DND-41 (cell line): ENCODE data around the gene INPP4A.

Experiments used
- ATAC-seq: fragments of 200-7000 bp; cut with Tn5 transposase; 3 replicates; pipeline ENCODE4 v1.9.1; 2021; ENCODE audit warnings: low read depth; ENCODE audit not compliant: insufficient read depth
- DNase-seq: peaks from one replicate; pipeline ENCODE4 v3.0.0-alpha.2; 2020
- H2AFZ ChIP-seq: 2 replicates; pipeline ENCODE4 v1.6.0; 2012; ENCODE audit warnings: low read depth, low read length
- H3K27ac ChIP-seq: 2 replicates; pipeline ENCODE4 v1.5.1; 2012; ENCODE audit warnings: low read length, inconsistent platforms
- H3K27me3 ChIP-seq: fragments of 200-600 bp; sonication (generic); 2 replicates; pipeline ENCODE4 v1.6.0; 2012; ENCODE audit warnings: low read length, mild to moderate bottlenecking, inconsistent platforms; ENCODE audit not compliant: insufficient read depth, poor library complexity
- H3K36me3 ChIP-seq: 2 replicates; pipeline ENCODE4 v1.5.1; 2012; ENCODE audit warnings: low read length, inconsistent platforms; ENCODE audit not compliant: insufficient read depth
- H3K4me1 ChIP-seq: 2 replicates; pipeline ENCODE4 v1.5.1; 2012; ENCODE audit warnings: mild to moderate bottlenecking, low read length; ENCODE audit not compliant: insufficient read depth
- H3K4me2 ChIP-seq: 2 replicates; pipeline ENCODE4 v1.6.0; 2012; ENCODE audit warnings: mild to moderate bottlenecking, moderate library complexity, low read length, inconsistent platforms; ENCODE audit not compliant: insufficient read depth
- H3K4me3 ChIP-seq, 2 experiments: fragments of 200-600 bp in 1 of 2; shearing (Covaris generic) in 1 of 2; 2 replicates each; pipeline ENCODE4 v1.5.1; 2012 to 2016; ENCODE audit warnings: inconsistent platforms in 2 of 2, low read length in 2 of 2, mild to moderate bottlenecking in 2 of 2, low read depth in 1 of 2, moderate library complexity in 1 of 2
- H3K79me2 ChIP-seq: 2 replicates; pipeline ENCODE4 v1.6.0; 2012; ENCODE audit warnings: low read length, inconsistent platforms; ENCODE audit not compliant: insufficient read depth
- H3K9ac ChIP-seq: 2 replicates; pipeline ENCODE4 v1.6.0; 2012; ENCODE audit warnings: low read depth, mild to moderate bottlenecking, inconsistent platforms, low read length, moderate library complexity
- H3K9me3 ChIP-seq: 2 replicates; pipeline ENCODE4 v1.5.1; 2012; ENCODE audit warnings: low read length, moderate library complexity, mild to moderate bottlenecking, inconsistent platforms; ENCODE audit not compliant: insufficient read depth, severe bottlenecking
- H4K20me1 ChIP-seq: 2 replicates; pipeline ENCODE4 v1.6.0; 2012; ENCODE audit warnings: low read length; ENCODE audit not compliant: insufficient read depth
- CTCF ChIP-seq: IDR thresholded peaks from 2 replicates; pipeline ENCODE4 v1.5.1; 2012; ENCODE audit warnings: borderline replicate concordance, low read length, moderate library complexity, mild to moderate bottlenecking; ENCODE audit not compliant: poor library complexity, severe bottlenecking; ENCODE audit errors: extremely low read depth
- EZH2 ChIP-seq: IDR thresholded peaks from 3 replicates; pipeline ENCODE4 v1.6.1; 2012; ENCODE audit warnings: borderline replicate concordance, low read depth, mild to moderate bottlenecking, moderate library complexity, low read length, inconsistent platforms; ENCODE audit not compliant: severe bottlenecking

Gene INPP4A

GRCh38 chr2:98634406-98635092 lies 189.9 kb downstream of the INPP4A start:
- ATAC-seq (peak; percentile 78), DNase-seq (peak; percentile 57)
- no peak overlapping the region for H3K4me2 ChIP-seq
- no peak overlapping the region for H3K9ac ChIP-seq
- peaks cover 87% of the 10 kb centered on the region for H3K36me3 ChIP-seq
- no peaks in the 10 kb centered on the region for H3K27me3 ChIP-seq
- H3K4me1 ChIP-seq: peaks cover 26% of the 10 kb centered on the region
- H3K4me3 ChIP-seq: no peak overlapping the region
- no peaks in the 10 kb centered on the region for H4K20me1 ChIP-seq
- TF ChIP-seq EZH2 (no peak), CTCF (peak; percentile 65)
- 0 out of 2 replicates have a peak overlapping the region, but pooled peaks have one; percentile 47 for H3K27ac ChIP-seq
- no peaks in the 10 kb centered on the region for H3K9me3 ChIP-seq
- no peak overlapping the region for H2AFZ ChIP-seq
- no peaks in the 10 kb centered on the region for H3K79me2 ChIP-seq

GRCh38 chr2:98637401-98638147 lies 192.9 kb downstream of the INPP4A start:
- Histone ChIP-seq H3K4me2 (0 out of 2 replicates have a peak overlapping the region, but pooled peaks have one; percentile 8), H4K20me1 (no peaks in the 10 kb centered on the region), H3K9ac (0 out of 2 replicates have a peak overlapping the region, but pooled peaks have one; percentile 16), H3K4me3 (no peak overlapping the region), H3K27ac (peak overlapping the region; percentile 36), H3K79me2 (no peaks in the 10 kb centered on the region), H3K27me3 (no peaks in the 10 kb centered on the region), H3K9me3 (no peaks in the 10 kb centered on the region), H3K36me3 (peaks cover 87% of the 10 kb centered on the region), H3K4me1 (peaks cover 26% of the 10 kb centered on the region), H2AFZ (no peak overlapping the region)
- DNase-seq: peak; percentile 62
- ATAC-seq: peak; percentile 75
- TF ChIP-seq CTCF (no peak), EZH2 (no peak)

- no peak for ATAC-seq
- no peak for TF ChIP-seq EZH2
- TF ChIP-seq CTCF: no peak
- H3K4me2 ChIP-seq: no peak overlapping the region
- H3K27ac ChIP-seq: no peak overlapping the region
- peaks cover 3% of the 10 kb centered on the region; the same call in 1 of the 2 replicates for H3K79me2 ChIP-seq
- no peak overlapping the region for H3K4me3 ChIP-seq
- peaks cover 83% of the 10 kb centered on the region for H3K36me3 ChIP-seq
- H2AFZ ChIP-seq: no peak overlapping the region
- no peaks in the 10 kb centered on the region for H3K4me1 ChIP-seq
- no peaks in the 10 kb centered on the region for H3K27me3 ChIP-seq
- H3K9me3 ChIP-seq: no peaks in the 10 kb centered on the region
- DNase-seq: no peak
- H4K20me1 ChIP-seq: no peaks in the 10 kb centered on the region
- no peak overlapping the region for H3K9ac ChIP-seq
Measured at GRCh38 chr2:98643496-98644100, 198.9 kb downstream of the INPP4A start.
